Duodenal mucosa (tissue), 2 donors: ENCODE measurements around the gene PHACTR1.

Experiments used
- H3K27ac ChIP-seq: one replicate; pipeline ENCODE4 v1.7.0; 2013; ENCODE audit warnings: low read depth, low read length
- H3K27me3 ChIP-seq, 2 donors: one replicate each; pipeline ENCODE4 v1.7.0; 2013; ENCODE audit warnings: low read length in 2 of 2, control low read depth in 1 of 2; ENCODE audit not compliant: insufficient read depth in 2 of 2, control insufficient read depth in 1 of 2
- H3K36me3 ChIP-seq, 2 donors: one replicate each; pipeline ENCODE4 v1.7.0; 2013; ENCODE audit warnings: low read length in 2 of 2, control low read depth in 1 of 2; ENCODE audit not compliant: insufficient read depth in 2 of 2, control insufficient read depth in 1 of 2
- H3K4me1 ChIP-seq, 2 donors: one replicate each; pipeline ENCODE4 v1.7.0; 2013; ENCODE audit warnings: low read length in 2 of 2, control low read depth in 1 of 2; ENCODE audit not compliant: insufficient read depth in 2 of 2, control insufficient read depth in 1 of 2
- H3K4me3 ChIP-seq, 2 donors: one replicate each; pipeline ENCODE4 v1.7.0; 2013; ENCODE audit warnings: low read length in 2 of 2, low read depth in 1 of 2
- H3K9ac ChIP-seq, 2 donors: one replicate each; pipeline ENCODE4 v1.7.0; 2013; ENCODE audit warnings: low read length in 2 of 2, low read depth in 1 of 2
- H3K9me3 ChIP-seq, 2 donors: one replicate each; pipeline ENCODE4 v1.7.0; 2013; ENCODE audit warnings: low read length in 2 of 2, control low read depth in 1 of 2; ENCODE audit not compliant: control insufficient read depth in 1 of 2

PHACTR1 gene

GRCh38 chr6:12748411-12748810 is 31.8 kb downstream of the PHACTR1 start:
- Histone ChIP-seq H3K4me1 (no peaks in the 10 kb centered on the region), H3K27me3 (peaks cover 13 to 24% of the 10 kb centered on the region in 2 donors), H3K9me3 (no peaks in the 10 kb centered on the region)

GRCh38 chr6:12748815-12749521 is 32.4 kb downstream of the PHACTR1 start:
- peaks cover 13 to 24% of the 10 kb centered on the region in 2 donors for H3K27me3 ChIP-seq
- no peak overlapping the region for H3K9ac ChIP-seq
- H3K4me1 ChIP-seq: no peaks in the 10 kb centered on the region
- no peaks in the 10 kb centered on the region for H3K9me3 ChIP-seq
- no peaks in the 10 kb centered on the region for H3K36me3 ChIP-seq
- no peak overlapping the region for H3K27ac ChIP-seq
- H3K4me3 ChIP-seq: no peak overlapping the region

More at GRCh38 chr6:12748411-12748810, 31.8 kb downstream of the PHACTR1 start:
- H3K4me3 ChIP-seq: no peak overlapping the region
- H3K36me3 ChIP-seq: no peaks in the 10 kb centered on the region
- H3K9ac ChIP-seq: no peak overlapping the region
- H3K27ac ChIP-seq: no peak overlapping the region

GRCh38 chr6:12749531-12750379 is 33.2 kb downstream of the PHACTR1 start:
- Histone ChIP-seq H3K4me3 (no peak overlapping the region), H3K9ac (no peak overlapping the region), H3K27ac (no peak overlapping the region), H3K9me3 (no peaks in the 10 kb centered on the region), H3K4me1 (no peaks in the 10 kb centered on the region), H3K27me3 (peaks cover 13 to 24% of the 10 kb centered on the region in 2 donors), H3K36me3 (no peaks in the 10 kb centered on the region)

GRCh38 chr6:12750416-12750815 is 33.8 kb downstream of the PHACTR1 start:
- Histone ChIP-seq H3K9me3 (no peaks in the 10 kb centered on the region), H3K27me3 (peaks cover 13 to 24% of the 10 kb centered on the region in 2 donors), H3K4me3 (no peak overlapping the region), H3K36me3 (no peaks in the 10 kb centered on the region), H3K27ac (no peak overlapping the region), H3K4me1 (no peaks in the 10 kb centered on the region), H3K9ac (no peak overlapping the region)

GRCh38 chr6:12751694-12752325 is 35.2 kb downstream of the PHACTR1 start:
- Histone ChIP-seq H3K36me3 (no peaks in the 10 kb centered on the region), H3K4me3 (no peak overlapping the region), H3K9me3 (no peaks in the 10 kb centered on the region), H3K27me3 (peaks cover 13 to 27% of the 10 kb centered on the region in 2 donors), H3K4me1 (no peaks in the 10 kb centered on the region), H3K27ac (no peak overlapping the region), H3K9ac (no peak overlapping the region)

GRCh38 chr6:12753036-12753435 is 36.5 kb downstream of the PHACTR1 start:
- peaks cover 8 to 21% of the 10 kb centered on the region in 2 donors for H3K27me3 ChIP-seq
- no peaks in the 10 kb centered on the region for H3K9me3 ChIP-seq
- H3K9ac ChIP-seq: no peak overlapping the region
- no peak overlapping the region for H3K4me3 ChIP-seq
- no peaks in the 10 kb centered on the region for H3K36me3 ChIP-seq
- H3K27ac ChIP-seq: no peak overlapping the region
- H3K4me1 ChIP-seq: no peaks in the 10 kb centered on the region

GRCh38 chr6:12760226-12760625 is 43.7 kb downstream of the PHACTR1 start:
- no peaks in the 10 kb centered on the region for H3K9me3 ChIP-seq
- H3K27ac ChIP-seq: no peak overlapping the region
- H3K9ac ChIP-seq: no peak overlapping the region
- no peak overlapping the region for H3K4me3 ChIP-seq
- peaks cover 0 to 8% of the 10 kb centered on the region in 2 donors for H3K27me3 ChIP-seq
- H3K4me1 ChIP-seq: no peaks in the 10 kb centered on the region
- no peaks in the 10 kb centered on the region for H3K36me3 ChIP-seq

GRCh38 chr6:12760911-12761310 is 44.3 kb downstream of the PHACTR1 start:
- Histone ChIP-seq H3K4me1 (no peaks in the 10 kb centered on the region), H3K9ac (no peak overlapping the region), H3K4me3 (no peak overlapping the region), H3K27me3 (peaks cover 0 to 8% of the 10 kb centered on the region in 2 donors), H3K36me3 (no peaks in the 10 kb centered on the region), H3K9me3 (no peaks in the 10 kb centered on the region), H3K27ac (no peak overlapping the region)

GRCh38 chr6:12761376-12762115 is 45.0 kb downstream of the PHACTR1 start:
- no peak overlapping the region for H3K4me3 ChIP-seq
- H3K36me3 ChIP-seq: no peaks in the 10 kb centered on the region
- no peak overlapping the region for H3K27ac ChIP-seq

More at GRCh38 chr6:12761376-12762115, 45.0 kb downstream of the PHACTR1 start:
- Histone ChIP-seq H3K27me3 (peaks cover 0 to 6% of the 10 kb centered on the region in 2 donors), H3K9ac (no peak overlapping the region), H3K4me1 (no peaks in the 10 kb centered on the region), H3K9me3 (no peaks in the 10 kb centered on the region)
